Psoas muscle (tissue), 8 donors: ENCODE measurements around the gene CYP2R1. TPM values are rescaled to one million over a fixed set of nuclear protein-coding genes. Genes with fewer than 3 reads are reported as not detected.
A peak's percentile ranks its signal among the peaks of the same experiment; 100 is the strongest.

ENCODE experiments used
- ATAC-seq, 4 donors: fragments of 200-7000 bp; cut with Tn5 transposase; one replicate each; pipeline ENCODE4 v1.9.1; 2020; ENCODE audit warnings: moderate library complexity in 3 of 4, mild to moderate bottlenecking in 2 of 4
- DNase-seq, 2 donors: peaks; one replicate each; pipeline ENCODE4 v3.0.0-alpha.2; 2020
- H3K27ac ChIP-seq: fragments of 200-600 bp; one replicate; pipeline ENCODE4 v1.8.0; 2022
- H3K27me3 ChIP-seq, 3 donors: fragments of 200-600 bp in 1 of 3; one replicate each; pipeline versions ENCODE4 v1.6.1 to v1.8.0; 2013 to 2022; ENCODE audit warnings: low read length in 2 of 3, mild to moderate bottlenecking in 2 of 3, moderate library complexity in 1 of 3; ENCODE audit not compliant: insufficient read depth in 3 of 3
- H3K36me3 ChIP-seq, 2 donors: fragments of 200-600 bp in 1 of 2; one replicate each; pipeline versions ENCODE4 v1.6.1 to v1.8.0; 2013 to 2022; ENCODE audit warnings: low read depth in 1 of 2, mild to moderate bottlenecking in 1 of 2, moderate library complexity in 1 of 2; ENCODE audit not compliant: insufficient read depth in 1 of 2
- H3K4me1 ChIP-seq: fragments of 200-600 bp; one replicate; pipeline ENCODE4 v1.8.0; 2022
- H3K4me3 ChIP-seq: fragments of 200-600 bp; one replicate; pipeline ENCODE4 v1.8.0; 2022; ENCODE audit warnings: mild to moderate bottlenecking
- H3K9me3 ChIP-seq: fragments of 200-600 bp; one replicate; pipeline ENCODE4 v1.8.0; 2022
- WGBS, 3 donors: extraction: QIAGEN DNeasy Blood & Tissue Kit; methylation state at CpG; one replicate each; pipeline versions ENCODE4 v1.1.6 to v1.1.7; 2013; 5-methylcytosine and 5-hydroxymethylcytosine counted together
- intact Hi-C, 2 donors: fragments of 100-400 bp; cut with DNase I; formaldehyde crosslinking; loops; one replicate each; pipeline versions ENCODE4 v1.11.0 to v1.14.2; 2022
- polyA plus RNA-seq, 3 donors: library from polyadenylated mRNA; stranded (reverse); fragments of 200-250 nt; gene quantifications; one replicate each; pipeline ENCODE4 v1.2.3, GENCODE V29; 2013
- total RNA-seq, 4 donors: library from RNA; stranded (reverse); fragmentation: NEBNext Ultra II Directional in 2 of 4; extraction: Animal tissue kit (Norgen Biotek cat#: 25700) in 2 of 4; gene quantifications; one replicate each; pipeline versions ENCODE4 v1.2.1 to v1.2.4, GENCODE V29; 2021 to 2023
- TF ChIP-seq, protein P1 (sequence below): fragments of 200-600 bp; IDR thresholded peaks from one replicate; pipeline ENCODE4 v1.8.0; 2022; ENCODE audit warnings: antibody characterized with exemption
- donor health status: healthy with polysubstance abuse.
- donor health status: DM: no; HTN: no; CAD: no; lungs with moderate emphysema.
- donor health status: Bipolar disorder and iron deficiency.
- donor health status: healthy.
- donor health status: DM: yes; HTN: yes; CAD: no.
- donor health status: DM: no; HTN: no; CAD: no.
- donor health status: DM: no; HTN: no; CAD: no.
- donor health status: DM: yes; HTN: yes; CAD: no.

CYP2R1 gene
- total and polyA plus RNA-seq, 7 donors: 3.1 to 12.6 (median 6.7) TPM

DNA sequence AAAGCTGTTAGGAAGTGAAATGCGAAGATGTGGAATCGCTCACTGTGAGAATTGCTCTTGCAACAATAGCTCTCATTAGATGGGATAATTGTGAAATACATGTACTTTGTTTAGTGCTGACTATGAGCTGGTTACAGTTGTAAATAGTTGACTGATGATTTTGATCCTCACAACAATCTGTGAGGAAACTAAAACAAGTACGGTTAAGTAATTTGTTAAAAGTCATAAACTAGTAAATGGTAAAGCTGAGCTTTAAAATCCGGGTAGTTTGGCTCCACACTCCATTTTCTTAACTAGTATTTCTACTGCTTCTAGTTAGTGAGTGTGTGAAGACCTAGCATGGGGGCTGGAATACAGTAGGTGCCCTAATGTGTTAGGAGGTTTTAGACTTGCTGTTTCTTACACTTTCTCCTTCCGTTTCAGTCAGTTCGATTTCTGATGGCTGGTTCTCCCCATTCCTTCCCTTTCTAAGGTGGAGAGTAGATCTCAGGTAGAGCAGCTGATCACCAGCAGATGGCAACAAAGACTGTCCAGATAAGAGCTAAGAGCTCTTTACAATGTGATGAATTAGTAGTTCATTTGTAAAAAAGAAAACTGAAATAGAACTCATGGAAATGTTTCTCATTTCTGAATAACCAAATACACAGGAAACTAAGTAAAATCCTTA lies 16.3 kb upstream of the CYP2R1 start:
- H3K4me3 ChIP-seq: no peak overlapping the region
- TF ChIP-seq, protein P1, sequence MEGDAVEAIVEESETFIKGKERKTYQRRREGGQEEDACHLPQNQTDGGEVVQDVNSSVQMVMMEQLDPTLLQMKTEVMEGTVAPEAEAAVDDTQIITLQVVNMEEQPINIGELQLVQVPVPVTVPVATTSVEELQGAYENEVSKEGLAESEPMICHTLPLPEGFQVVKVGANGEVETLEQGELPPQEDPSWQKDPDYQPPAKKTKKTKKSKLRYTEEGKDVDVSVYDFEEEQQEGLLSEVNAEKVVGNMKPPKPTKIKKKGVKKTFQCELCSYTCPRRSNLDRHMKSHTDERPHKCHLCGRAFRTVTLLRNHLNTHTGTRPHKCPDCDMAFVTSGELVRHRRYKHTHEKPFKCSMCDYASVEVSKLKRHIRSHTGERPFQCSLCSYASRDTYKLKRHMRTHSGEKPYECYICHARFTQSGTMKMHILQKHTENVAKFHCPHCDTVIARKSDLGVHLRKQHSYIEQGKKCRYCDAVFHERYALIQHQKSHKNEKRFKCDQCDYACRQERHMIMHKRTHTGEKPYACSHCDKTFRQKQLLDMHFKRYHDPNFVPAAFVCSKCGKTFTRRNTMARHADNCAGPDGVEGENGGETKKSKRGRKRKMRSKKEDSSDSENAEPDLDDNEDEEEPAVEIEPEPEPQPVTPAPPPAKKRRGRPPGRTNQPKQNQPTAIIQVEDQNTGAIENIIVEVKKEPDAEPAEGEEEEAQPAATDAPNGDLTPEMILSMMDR: peak; percentile 58
- H3K27me3 ChIP-seq: no peaks in the 10 kb centered on the region
- H3K9me3 ChIP-seq: no peaks in the 10 kb centered on the region
- no peak overlapping the region for H3K27ac ChIP-seq
- no peak for DNase-seq
- no peaks in the 10 kb centered on the region for H3K36me3 ChIP-seq
- no peaks in the 10 kb centered on the region for H3K4me1 ChIP-seq
- peak in 3 of 4 donors; percentile 55 to 78 (median 69) for ATAC-seq
- intact Hi-C loops: loop anchor here (1.0 to 10.0 kb wide), 7 partner anchors 116 to 371 kb away; no protein-coding TSS in a partner anchor
- WGBS, 3 donors: 25 to 40% (median 32%) methylated on average over 6 of the region's 6 CpGs

DNA sequence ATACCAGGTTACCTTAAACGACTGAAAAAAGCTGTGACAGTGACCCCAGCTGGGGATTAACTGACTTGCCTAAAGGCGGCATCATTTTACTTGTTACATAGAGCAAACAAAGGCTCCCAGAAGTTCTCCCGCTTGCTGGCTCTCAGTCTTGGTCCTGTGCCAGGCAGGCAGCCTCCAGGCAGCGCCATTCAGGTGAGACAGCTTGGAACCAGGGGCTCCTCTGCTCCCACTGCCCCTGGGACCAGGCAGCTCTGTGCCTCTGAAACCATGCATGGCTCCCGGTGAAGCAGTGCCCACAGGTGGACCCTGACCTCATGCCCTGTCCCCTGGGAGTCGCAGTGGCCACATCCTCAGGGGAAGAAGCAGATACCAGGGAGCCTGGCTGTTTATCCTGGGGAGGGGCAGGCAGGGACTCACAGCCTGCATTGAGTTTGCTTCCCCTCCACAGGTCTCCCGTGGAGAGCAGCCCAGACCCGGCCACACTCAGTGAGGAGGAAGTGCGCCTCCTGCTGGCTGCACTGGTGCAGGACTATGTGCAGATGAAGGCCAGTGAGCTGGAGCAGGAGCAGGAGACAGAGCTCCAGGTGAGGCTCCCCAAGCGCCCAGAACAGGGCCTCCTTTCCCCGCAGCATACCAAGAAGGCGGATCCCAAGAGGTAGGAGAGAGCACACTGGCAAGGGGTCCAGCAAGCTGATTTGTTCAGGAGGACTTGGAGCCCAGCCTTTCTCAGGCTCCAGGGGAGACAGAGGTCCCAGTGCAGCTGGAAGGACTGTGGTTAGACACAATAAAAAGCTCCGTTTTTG lies 15.6 kb upstream of the CYP2R1 start:
- DNase-seq (peak; percentile 74 to 80), ATAC-seq (peak; percentile 72 to 77 (median 75))
- H3K9me3 ChIP-seq: no peaks in the 10 kb centered on the region
- TF ChIP-seq, protein P1: peak; percentile 63
- H3K36me3 ChIP-seq: no peaks in the 10 kb centered on the region
- intact Hi-C loops: loop anchor here (1.0 to 10.0 kb wide), 7 partner anchors 115 to 370 kb away; no protein-coding TSS in a partner anchor
- H3K4me3 ChIP-seq: no peak overlapping the region
- WGBS, 3 donors: 30 to 36% (median 34%) methylated on average over 13 of the region's 13 CpGs
- peaks cover 0 to 4% (median 0%) of the 10 kb centered on the region in 3 donors for H3K27me3 ChIP-seq
- H3K27ac ChIP-seq: no peak overlapping the region
- H3K4me1 ChIP-seq: no peaks in the 10 kb centered on the region

DNA sequence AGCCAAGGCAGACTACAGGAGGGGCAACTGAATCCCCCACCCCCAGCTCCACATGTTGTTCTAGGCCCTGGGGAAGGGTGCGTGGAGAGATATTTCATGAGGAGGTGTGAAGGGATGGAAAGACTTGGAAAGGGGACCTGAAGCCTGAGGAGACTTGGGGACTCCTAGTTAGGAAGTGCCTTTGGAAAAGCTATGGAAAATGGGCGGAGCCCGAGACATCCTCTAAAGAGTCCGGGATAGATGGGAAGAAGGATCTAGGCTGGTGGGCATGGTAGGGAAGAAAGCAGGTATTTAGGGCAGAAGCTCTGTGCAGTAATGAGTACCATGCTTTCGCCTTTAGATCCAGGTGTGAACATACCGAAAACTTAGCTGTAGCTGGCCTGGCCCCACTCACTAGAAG lies 15.0 kb upstream of the CYP2R1 start:
- intact Hi-C loops: loop anchor here (5.0 to 10.0 kb wide), 5 partner anchors 115 to 370 kb away; no protein-coding TSS in a partner anchor
- DNase-seq (no peak), ATAC-seq (no peak)
- no peak overlapping the region for H3K27ac ChIP-seq
- no peaks in the 10 kb centered on the region for H3K9me3 ChIP-seq
- no peaks in the 10 kb centered on the region for H3K4me1 ChIP-seq
- H3K27me3 ChIP-seq: peaks cover 0 to 7% (median 0%) of the 10 kb centered on the region in 3 donors
- 86 to 94% (median 89%) methylated on average over 6 of the region's 6 CpGs for WGBS, 3 donors
- no peak overlapping the region for H3K4me3 ChIP-seq
- no peaks in the 10 kb centered on the region for H3K36me3 ChIP-seq
- TF ChIP-seq, protein P1: no peak

DNA sequence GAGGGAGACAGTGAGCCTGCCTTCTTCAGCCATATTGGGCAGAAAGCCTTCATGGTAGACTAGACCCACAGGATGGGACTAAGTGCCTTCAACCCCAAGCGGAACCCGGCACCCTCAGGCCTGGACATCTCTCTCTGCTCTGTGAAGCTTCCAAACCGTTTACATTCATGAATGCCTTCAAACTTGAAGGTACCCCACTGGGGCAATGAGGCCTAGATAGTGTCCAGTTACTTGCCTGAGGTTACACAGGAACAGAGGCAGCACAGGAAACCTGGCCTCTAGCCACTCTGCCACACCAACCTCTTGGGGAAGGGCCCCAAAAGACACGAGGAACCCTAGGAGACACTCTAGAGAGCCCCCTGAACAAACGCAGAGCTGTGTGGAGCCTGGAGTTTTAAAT lies 14.5 kb upstream of the CYP2R1 start:
- no peaks in the 10 kb centered on the region for H3K36me3 ChIP-seq
- no peak for ATAC-seq
- TF ChIP-seq, protein P1: no peak
- no peak for DNase-seq
- H3K4me3 ChIP-seq: no peak overlapping the region
- H3K27ac ChIP-seq: no peak overlapping the region
- H3K9me3 ChIP-seq: no peaks in the 10 kb centered on the region
- intact Hi-C loops: loop anchor here (5.0 to 10.0 kb wide), 5 partner anchors 114 to 369 kb away; no protein-coding TSS in a partner anchor
- H3K27me3 ChIP-seq: peaks cover 0 to 7% (median 0%) of the 10 kb centered on the region in 3 donors
- 66 to 79% (median 70%) methylated on average over 5 of the region's 5 CpGs for WGBS, 3 donors
- no peaks in the 10 kb centered on the region for H3K4me1 ChIP-seq
